Stimulated activated CD8-positive, alpha-beta memory T cell treated with anti-CD3 and anti-CD28 coated beads, Interleukin-15, amount 100 ng/mL, for 4 hours (primary cell): Measurements from ENCODE around the gene ATG101.

Experiments used
- DNase-seq, 2 donors: peaks; one replicate each; pipeline ENCODE4 v3.0.0-alpha.2; 2020; ENCODE audit warnings: low read depth in 2 of 2

ATG101 gene

GRCh38 chr12:52042706-52043385, 26.9 kb upstream of the ATG101 start:
- no peak for DNase-seq

- no peak for DNase-seq
Observed at GRCh38 chr12:52043386-52044212, 26.2 kb upstream of the ATG101 start.

- no peak for DNase-seq
Observed at GRCh38 chr12:52044292-52044983, 25.3 kb upstream of the ATG101 start.

GRCh38 chr12:52045794-52046199, 24.0 kb upstream of the ATG101 start:
- no peak for DNase-seq

GRCh38 chr12:52046859-52047258, 22.9 kb upstream of the ATG101 start:
- no peak for DNase-seq

GRCh38 chr12:52049286-52049685, 20.5 kb upstream of the ATG101 start:
- no peak for DNase-seq

GRCh38 chr12:52049688-52050087, 20.1 kb upstream of the ATG101 start:
- no peak for DNase-seq

GRCh38 chr12:52050116-52050757, 19.5 kb upstream of the ATG101 start:
- no peak for DNase-seq

GRCh38 chr12:52050758-52051541, 18.8 kb upstream of the ATG101 start, which contains the start of gene NR4A1:
Gene NR4A1, plus strand, starts transcription at chr12:52051442. Its CDS starts 2,887 bp downstream, at chr12:52054329.
- peak; percentile 97 to 99 for DNase-seq

- no peak for DNase-seq
Observed at GRCh38 chr12:52052468-52053186, 17.2 kb upstream of the ATG101 start.

GRCh38 chr12:52053536-52054209, 16.1 kb upstream of the ATG101 start:
- DNase-seq: no peak

- DNase-seq: no peak
Observed at GRCh38 chr12:52054231-52054832, 15.4 kb upstream of the ATG101 start.

GRCh38 chr12:52054833-52055730, 14.7 kb upstream of the ATG101 start:
- DNase-seq: no peak

GRCh38 chr12:52055731-52056711, 13.8 kb upstream of the ATG101 start:
- DNase-seq: no peak

GRCh38 chr12:52056801-52057637, 12.8 kb upstream of the ATG101 start:
- DNase-seq: no peak
